Suppressor macrophage treated with lipopolysaccharide for 4 hours (primary cell): ENCODE data around the gene ARHGEF17.

ENCODE experiments used
- DNase-seq: peaks from one replicate; pipeline ENCODE4 v3.0.0-alpha.2; 2020

The ARHGEF17 gene

GRCh38 chr11:73360743-73361369 is 52.8 kb downstream of the ARHGEF17 start:
- DNase-seq: no peak

GRCh38 chr11:73361953-73362776 is 54.1 kb downstream of the ARHGEF17 start:
- DNase-seq: no peak

GRCh38 chr11:73363147-73363546 is 55.1 kb downstream of the ARHGEF17 start:
- no peak for DNase-seq

GRCh38 chr11:73365352-73366264 is 57.5 kb downstream of the ARHGEF17 start:
- DNase-seq: no peak

- no peak for DNase-seq
Measured at GRCh38 chr11:73366265-73366610, 58.2 kb downstream of the ARHGEF17 start.

GRCh38 chr11:73366953-73367352 is 58.9 kb downstream of the ARHGEF17 start:
- no peak for DNase-seq

GRCh38 chr11:73367482-73368024 is 59.5 kb downstream of the ARHGEF17 start:
- no peak for DNase-seq

- peak; percentile 25 for DNase-seq
Measured at GRCh38 chr11:73372375-73372993, 64.4 kb downstream of the ARHGEF17 start.

- DNase-seq: no peak
Measured at GRCh38 chr11:73374151-73374550, 66.1 kb downstream of the ARHGEF17 start.

GRCh38 chr11:73375830-73376159 is 67.7 kb downstream of the ARHGEF17 start:
- no peak for DNase-seq

GRCh38 chr11:73376160-73376802 is 68.2 kb downstream of the ARHGEF17 start, which contains the start of gene RELT:
TSS of gene RELT (plus strand) at chr11:73376399. CDS start at chr11:73389137, 12,738 bp downstream.
- DNase-seq: peak; percentile 97

GRCh38 chr11:73376803-73377629 is 68.9 kb downstream of the ARHGEF17 start:
- peak; percentile 88 for DNase-seq

- DNase-seq: no peak
Measured at GRCh38 chr11:73379189-73379880, 71.3 kb downstream of the ARHGEF17 start.

GRCh38 chr11:73380331-73380730 is 72.3 kb downstream of the ARHGEF17 start:
- peak; percentile 31 for DNase-seq

GRCh38 chr11:73380897-73381410 is 72.9 kb downstream of the ARHGEF17 start:
- no peak for DNase-seq

GRCh38 chr11:73381589-73381988 is 73.5 kb downstream of the ARHGEF17 start:
- peak; percentile 65 for DNase-seq

GRCh38 chr11:73382183-73382582 is 74.1 kb downstream of the ARHGEF17 start:
- DNase-seq: no peak

- DNase-seq: no peak
Measured at GRCh38 chr11:73382747-73383146, 74.7 kb downstream of the ARHGEF17 start.

GRCh38 chr11:73383249-73384124 is 75.4 kb downstream of the ARHGEF17 start:
- DNase-seq: peak; percentile 44
